GM20431 (cell line): ENCODE results near the gene KLHDC4.
"Not testable (repeated sequence)": the region's sequence is repeated elsewhere in the genome, so short reads cannot be mapped to it uniquely, and the experiment has no call there.

Experiments used
- in situ Hi-C: fragments of 300-500 bp; cut with MseI, MboI; formaldehyde crosslinking; loops from one replicate; pipeline ENCODE4 v1.15.0; 2020; ENCODE audit warnings: low sequenced_read_pairs; ENCODE audit not compliant: unreplicated experiment

The KLHDC4 gene

GRCh38 chr16:87789437-87790291 is 23.9 kb upstream of the KLHDC4 start:
- in situ Hi-C loops = no loop called here

- in situ Hi-C loops = not testable (repeated sequence)
Observed at GRCh38 chr16:87788730-87789436, 23.1 kb upstream of the KLHDC4 start.

- in situ Hi-C loops = not testable (repeated sequence)
Observed at GRCh38 chr16:87787451-87788091, 21.8 kb upstream of the KLHDC4 start.

- in situ Hi-C loops = no loop called here
Observed at GRCh38 chr16:87784812-87785211, 19.0 kb upstream of the KLHDC4 start.

- in situ Hi-C loops = no loop called here
Observed at GRCh38 chr16:87782033-87782432, 16.2 kb upstream of the KLHDC4 start.

GRCh38 chr16:87780385-87780989 is 14.7 kb upstream of the KLHDC4 start:
- in situ Hi-C loops = no loop called here

- in situ Hi-C loops = no loop called here
Observed at GRCh38 chr16:87778830-87779579, 13.2 kb upstream of the KLHDC4 start.

- in situ Hi-C loops = no loop called here
Observed at GRCh38 chr16:87778476-87778829, 12.7 kb upstream of the KLHDC4 start.

GRCh38 chr16:87773836-87774235 is 8.1 kb upstream of the KLHDC4 start:
- in situ Hi-C loops = not testable (repeated sequence)

GRCh38 chr16:87767456-87767855 is 1.7 kb upstream of the KLHDC4 start:
- in situ Hi-C loops = not testable (repeated sequence)

GRCh38 chr16:87766485-87766797 is 655 bp upstream of the KLHDC4 start:
- in situ Hi-C loops = no loop called here

- in situ Hi-C loops = no loop called here
Observed at GRCh38 chr16:87765473-87765775, 362 bp downstream of the KLHDC4 start.

- in situ Hi-C loops = no loop called here
Observed at GRCh38 chr16:87764600-87765472, 950 bp downstream of the KLHDC4 start.

GRCh38 chr16:87762620-87763019 is 3.2 kb downstream of the KLHDC4 start:
- in situ Hi-C loops = no loop called here

- in situ Hi-C loops = no loop called here
Observed at GRCh38 chr16:87762071-87762571, 3.7 kb downstream of the KLHDC4 start.

GRCh38 chr16:87761060-87761459 is 4.7 kb downstream of the KLHDC4 start:
- in situ Hi-C loops = no loop called here

GRCh38 chr16:87757841-87758426 is 7.9 kb downstream of the KLHDC4 start:
- in situ Hi-C loops = no loop called here

GRCh38 chr16:87754535-87754934 is 11.3 kb downstream of the KLHDC4 start:
- in situ Hi-C loops = no loop called here
